ENCODE results near the gene CIDEA.

DNA sequence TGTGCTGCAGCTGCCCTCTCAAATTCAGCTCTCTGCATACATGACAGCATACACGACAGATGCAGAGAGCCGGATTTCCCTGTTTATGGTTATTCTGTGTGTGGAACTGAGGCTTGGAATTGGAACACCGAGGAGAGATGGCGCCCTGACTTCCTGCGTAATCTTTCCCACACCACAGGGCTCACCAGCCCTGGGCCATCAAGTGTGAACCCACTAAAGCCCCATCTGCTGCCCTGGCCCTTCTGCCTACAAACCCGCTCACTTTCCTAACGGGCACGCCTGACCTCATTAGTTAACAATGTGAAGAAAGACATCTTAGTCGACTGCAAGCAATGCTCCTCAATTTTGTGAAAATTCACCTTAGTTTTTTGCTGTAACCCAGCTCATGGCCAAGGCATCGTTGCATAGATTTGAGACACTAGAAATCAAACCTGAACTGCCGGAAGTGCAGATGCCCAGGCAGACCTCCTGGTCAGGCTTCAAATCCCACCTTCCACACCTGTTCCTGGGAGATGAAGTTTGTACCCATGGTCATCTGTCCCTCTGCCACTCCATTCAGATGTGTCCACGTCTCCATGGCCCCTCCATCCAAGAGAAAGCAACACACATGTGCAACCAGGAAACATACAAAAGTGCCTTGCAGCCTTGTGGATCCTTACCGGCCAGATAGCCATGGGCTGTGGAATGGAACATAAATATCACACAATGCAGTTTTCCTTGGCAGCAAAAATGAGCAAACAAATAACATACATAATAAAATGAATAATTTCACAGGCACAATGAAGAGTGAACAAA, 5.0 kb upstream of the CIDEA start:
- TF ChIP-seq, protein P1, sequence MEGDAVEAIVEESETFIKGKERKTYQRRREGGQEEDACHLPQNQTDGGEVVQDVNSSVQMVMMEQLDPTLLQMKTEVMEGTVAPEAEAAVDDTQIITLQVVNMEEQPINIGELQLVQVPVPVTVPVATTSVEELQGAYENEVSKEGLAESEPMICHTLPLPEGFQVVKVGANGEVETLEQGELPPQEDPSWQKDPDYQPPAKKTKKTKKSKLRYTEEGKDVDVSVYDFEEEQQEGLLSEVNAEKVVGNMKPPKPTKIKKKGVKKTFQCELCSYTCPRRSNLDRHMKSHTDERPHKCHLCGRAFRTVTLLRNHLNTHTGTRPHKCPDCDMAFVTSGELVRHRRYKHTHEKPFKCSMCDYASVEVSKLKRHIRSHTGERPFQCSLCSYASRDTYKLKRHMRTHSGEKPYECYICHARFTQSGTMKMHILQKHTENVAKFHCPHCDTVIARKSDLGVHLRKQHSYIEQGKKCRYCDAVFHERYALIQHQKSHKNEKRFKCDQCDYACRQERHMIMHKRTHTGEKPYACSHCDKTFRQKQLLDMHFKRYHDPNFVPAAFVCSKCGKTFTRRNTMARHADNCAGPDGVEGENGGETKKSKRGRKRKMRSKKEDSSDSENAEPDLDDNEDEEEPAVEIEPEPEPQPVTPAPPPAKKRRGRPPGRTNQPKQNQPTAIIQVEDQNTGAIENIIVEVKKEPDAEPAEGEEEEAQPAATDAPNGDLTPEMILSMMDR (IDR thresholded peaks at IDR 0.05) = no peak
- TF ChIP-seq POLR2A (IDR thresholded peaks at IDR 0.05) (no peak), POLR2AphosphoS5 (IDR thresholded peaks at IDR 0.05) (no peak)

Measured in upper lobe of left lung (tissue), 4 donors.